Measurements from ENCODE around the gene RAPGEF1.
"Not testable (repeated sequence)": the region's sequence is repeated elsewhere in the genome, so short reads cannot be mapped to it uniquely, and the experiment has no call there.

Gene RAPGEF1, protein sequence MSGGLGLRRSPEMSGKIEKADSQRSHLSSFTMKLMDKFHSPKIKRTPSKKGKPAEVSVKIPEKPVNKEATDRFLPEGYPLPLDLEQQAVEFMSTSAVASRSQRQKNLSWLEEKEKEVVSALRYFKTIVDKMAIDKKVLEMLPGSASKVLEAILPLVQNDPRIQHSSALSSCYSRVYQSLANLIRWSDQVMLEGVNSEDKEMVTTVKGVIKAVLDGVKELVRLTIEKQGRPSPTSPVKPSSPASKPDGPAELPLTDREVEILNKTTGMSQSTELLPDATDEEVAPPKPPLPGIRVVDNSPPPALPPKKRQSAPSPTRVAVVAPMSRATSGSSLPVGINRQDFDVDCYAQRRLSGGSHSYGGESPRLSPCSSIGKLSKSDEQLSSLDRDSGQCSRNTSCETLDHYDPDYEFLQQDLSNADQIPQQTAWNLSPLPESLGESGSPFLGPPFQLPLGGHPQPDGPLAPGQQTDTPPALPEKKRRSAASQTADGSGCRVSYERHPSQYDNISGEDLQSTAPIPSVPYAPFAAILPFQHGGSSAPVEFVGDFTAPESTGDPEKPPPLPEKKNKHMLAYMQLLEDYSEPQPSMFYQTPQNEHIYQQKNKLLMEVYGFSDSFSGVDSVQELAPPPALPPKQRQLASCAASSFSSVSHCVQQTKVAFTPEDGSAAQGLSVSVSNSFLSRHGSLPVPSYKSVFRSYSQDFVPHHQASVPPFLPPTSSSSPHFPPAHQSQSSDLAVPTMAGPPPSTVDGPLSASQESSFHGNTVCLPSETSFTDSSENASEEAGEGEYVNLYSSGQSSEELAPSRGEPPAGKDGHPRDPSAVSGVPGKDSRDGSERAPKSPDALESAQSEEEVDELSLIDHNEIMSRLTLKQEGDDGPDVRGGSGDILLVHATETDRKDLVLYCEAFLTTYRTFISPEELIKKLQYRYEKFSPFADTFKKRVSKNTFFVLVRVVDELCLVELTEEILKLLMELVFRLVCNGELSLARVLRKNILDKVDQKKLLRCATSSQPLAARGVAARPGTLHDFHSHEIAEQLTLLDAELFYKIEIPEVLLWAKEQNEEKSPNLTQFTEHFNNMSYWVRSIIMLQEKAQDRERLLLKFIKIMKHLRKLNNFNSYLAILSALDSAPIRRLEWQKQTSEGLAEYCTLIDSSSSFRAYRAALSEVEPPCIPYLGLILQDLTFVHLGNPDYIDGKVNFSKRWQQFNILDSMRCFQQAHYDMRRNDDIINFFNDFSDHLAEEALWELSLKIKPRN (N-terminal part only)

DNA sequence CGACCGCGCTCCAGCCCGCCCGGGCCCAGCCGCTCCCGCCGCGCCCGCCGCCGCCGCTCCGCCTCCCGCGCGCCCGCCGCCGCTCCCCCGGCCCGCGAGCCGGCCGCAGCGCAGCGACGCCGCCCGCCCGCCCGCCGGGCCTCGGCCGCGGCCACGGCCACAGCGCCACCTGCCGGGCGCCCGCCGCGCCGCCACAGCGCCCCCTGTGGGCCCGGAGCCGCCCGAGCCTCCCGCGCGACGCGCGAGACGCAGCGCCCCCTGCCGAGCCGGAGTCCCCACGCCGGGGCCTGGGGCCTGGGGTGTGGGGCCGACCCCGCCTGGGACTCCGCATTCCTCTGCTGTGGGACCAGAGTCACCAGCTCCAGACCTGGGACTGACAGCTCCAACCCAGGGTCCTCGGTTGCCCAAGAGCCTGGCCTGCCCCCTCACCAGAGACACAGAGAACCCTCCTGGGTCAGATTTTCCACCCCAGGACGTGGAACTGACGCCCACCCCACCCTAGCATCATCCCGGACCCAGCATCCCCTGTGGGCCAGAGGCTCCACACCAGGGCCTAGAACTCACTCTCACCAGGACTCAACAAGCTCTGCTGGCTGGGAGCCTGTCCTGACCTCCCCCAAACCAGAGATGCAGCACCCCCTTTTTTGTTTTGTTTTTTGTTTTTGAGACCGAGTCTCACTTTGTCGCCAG is at the start of gene RAPGEF1:
Gene RAPGEF1 (minus strand): TSS at position 118 of the 690 bp plus-strand sequence. CDS start 246 bp downstream, outside the sequence.
- no peak for DNase-seq

- no peak for DNase-seq
Measured at GRCh38 chr9:131788851-131789250, 49.0 kb upstream of the RAPGEF1 start.

GRCh38 chr9:131787838-131788237 is 48.0 kb upstream of the RAPGEF1 start:
- DNase-seq, result no peak

DNA sequence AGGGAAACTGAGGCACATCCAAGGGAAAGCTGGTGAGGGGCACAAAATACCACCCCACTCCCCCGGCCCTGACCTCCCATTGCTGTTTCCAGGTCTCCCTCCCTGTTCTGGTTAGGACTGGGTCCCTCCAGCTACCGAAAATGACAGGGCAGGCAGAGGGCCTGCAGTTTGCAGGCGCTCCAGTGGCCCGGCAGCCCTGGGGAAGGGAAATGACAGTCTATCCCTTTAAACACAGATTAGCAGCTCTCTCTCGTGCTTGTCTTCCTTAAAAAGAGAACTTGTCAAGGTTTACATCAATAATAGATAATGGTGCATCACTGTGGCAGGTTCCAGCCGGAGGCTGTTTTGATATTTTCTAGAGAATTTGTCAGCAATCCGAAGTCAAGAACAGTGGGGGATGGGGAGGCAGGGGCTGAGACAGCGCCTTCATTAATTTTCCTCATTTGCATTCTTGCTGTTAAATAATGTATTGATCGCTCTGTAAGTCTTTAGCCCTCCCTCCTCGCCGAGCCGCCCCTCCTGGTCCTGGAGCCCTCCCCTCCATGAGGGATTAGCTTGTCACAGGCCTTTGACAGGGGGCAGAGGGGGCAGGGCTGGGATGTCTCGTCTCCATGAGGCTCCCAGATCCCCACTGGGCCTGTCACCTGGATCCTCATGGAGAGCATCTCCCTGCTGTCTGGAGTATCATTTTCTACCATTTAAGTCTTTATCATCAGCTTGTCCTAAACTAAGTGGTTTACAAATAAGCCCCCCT is 45.0 kb upstream of the RAPGEF1 start:
- DNase-seq, result no peak

GRCh38 chr9:131781069-131781468 is 41.2 kb upstream of the RAPGEF1 start:
- DNase-seq, result no peak

- DNase-seq, result no peak
Measured at GRCh38 chr9:131776473-131776872, 36.6 kb upstream of the RAPGEF1 start.

GRCh38 chr9:131776036-131776435 is 36.2 kb upstream of the RAPGEF1 start:
- no peak for DNase-seq

DNA sequence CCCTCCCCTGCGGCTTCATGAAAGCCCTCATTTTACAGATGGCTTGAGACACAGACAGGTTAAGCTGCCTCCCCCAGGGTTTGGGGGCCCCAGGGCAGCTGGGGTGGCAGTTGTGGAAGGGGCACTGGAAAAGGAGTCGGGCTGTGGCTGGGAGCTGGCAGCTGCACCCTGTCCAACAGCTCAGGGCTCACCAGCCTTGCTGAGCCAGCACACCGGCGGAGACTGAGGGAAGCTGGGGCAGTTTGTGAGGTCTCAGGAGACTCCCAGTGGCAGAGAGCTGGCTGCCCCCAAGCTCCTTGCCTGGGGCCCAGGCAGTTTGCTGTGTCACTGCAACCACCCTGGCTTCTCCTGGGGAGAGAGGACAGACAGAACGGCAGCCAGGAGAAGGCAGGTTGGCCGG is 34.8 kb upstream of the RAPGEF1 start:
- DNase-seq, result no peak

GRCh38 chr9:131773911-131774379 is 34.1 kb upstream of the RAPGEF1 start:
- DNase-seq, result no peak

- no peak for DNase-seq
Measured at GRCh38 chr9:131772940-131773339, 33.1 kb upstream of the RAPGEF1 start.

DNA sequence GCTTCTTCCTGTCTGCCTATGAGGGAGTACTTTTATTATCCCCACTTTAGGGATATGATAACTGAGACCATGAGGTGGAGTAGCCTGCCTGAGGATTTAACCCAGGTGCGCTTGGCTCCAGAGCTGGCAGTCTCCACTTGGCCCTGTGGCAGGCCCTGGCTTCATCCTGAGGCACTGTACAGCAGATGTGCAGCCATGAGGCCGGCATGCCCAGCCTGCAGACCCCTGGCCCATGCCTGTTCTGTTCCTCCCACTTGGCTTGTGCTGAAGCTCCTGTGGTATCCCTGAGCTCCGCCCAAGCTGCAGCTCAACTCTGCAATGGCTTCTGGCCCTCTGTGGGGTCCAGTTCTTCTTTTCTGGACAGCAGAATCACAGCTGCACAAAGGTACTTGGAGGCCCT is 31.8 kb upstream of the RAPGEF1 start:
- no peak for DNase-seq

- DNase-seq, result no peak
Measured at GRCh38 chr9:131769361-131769760, 29.5 kb upstream of the RAPGEF1 start.

DNA sequence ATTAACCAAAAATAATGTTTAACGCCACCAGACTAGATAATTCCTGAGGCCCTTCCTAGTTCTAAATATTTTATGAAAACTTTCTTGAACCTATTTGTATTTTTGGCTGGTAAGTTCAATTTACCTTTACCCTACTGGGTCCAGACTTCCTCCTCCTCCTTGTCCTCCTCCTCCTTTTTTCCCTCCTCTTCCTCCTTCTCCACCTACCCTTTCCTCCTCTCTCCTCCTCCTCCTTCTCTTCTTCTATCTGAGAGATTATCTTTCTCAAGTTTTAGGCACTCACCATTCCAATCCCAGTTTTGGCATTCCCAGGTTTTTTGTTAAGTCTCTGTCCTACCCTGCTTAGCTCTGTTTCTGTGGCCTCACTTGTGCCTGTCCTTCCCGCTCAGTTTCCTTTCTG is 24.7 kb upstream of the RAPGEF1 start:
- no peak for DNase-seq

DNA sequence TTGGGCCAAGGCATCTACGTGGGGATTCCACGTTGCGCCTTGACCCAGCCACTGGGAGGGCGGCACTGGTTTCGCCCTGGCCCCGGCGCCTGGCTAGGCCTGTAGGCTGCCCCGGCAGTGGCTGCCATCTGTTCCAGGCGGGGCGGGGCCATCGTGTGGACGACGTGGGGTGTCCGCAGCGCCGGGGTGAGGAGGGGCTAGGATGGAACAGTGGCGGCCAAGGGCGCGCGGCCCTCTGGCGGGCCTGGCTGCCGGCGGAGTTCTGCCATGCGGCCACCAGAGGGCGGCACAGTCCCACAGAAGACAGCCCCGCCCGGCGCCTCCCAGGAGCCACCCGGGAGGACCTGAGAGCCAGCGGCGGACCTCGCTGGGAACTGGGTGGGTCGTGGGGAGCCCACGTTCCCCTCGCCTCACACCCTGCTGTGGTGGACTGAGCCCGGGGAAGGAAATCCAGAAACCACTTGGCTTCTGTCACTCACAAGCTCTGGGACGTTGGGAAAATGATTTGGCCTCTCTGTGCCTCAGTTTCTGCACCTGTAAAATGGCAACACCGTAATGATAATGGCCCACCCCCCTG is 22.6 kb upstream of the RAPGEF1 start:
- DNase-seq, result peak; percentile 15 to 20

GRCh38 chr9:131759017-131759647 is 19.3 kb upstream of the RAPGEF1 start:
- peak in 1 of 2 experiments; percentile 7 for DNase-seq

GRCh38 chr9:131757549-131757948 is 17.7 kb upstream of the RAPGEF1 start:
- DNase-seq, result no peak

- DNase-seq, result peak; percentile 43 to 57
Measured at GRCh38 chr9:131755541-131756198, 15.8 kb upstream of the RAPGEF1 start.

DNA sequence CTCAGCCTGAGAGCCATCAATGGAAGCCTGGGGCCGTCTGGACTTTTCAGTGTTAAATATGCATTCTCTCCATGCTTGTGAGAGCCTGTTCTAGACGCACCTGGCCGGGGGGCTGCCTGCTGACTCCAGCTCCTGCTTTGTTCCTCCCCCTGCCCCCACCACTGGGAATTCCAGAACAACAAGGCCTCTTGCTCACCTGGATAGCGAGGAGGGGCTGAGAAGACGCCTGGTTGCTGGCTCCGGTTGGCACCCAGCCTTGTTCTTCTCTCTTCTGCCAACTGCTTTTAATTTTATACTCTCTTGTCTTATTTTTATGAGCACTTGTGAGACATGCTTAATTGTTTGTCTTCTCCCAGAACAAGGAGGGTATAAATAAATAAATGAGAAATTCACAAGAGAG is 15.0 kb upstream of the RAPGEF1 start:
- no peak for DNase-seq

- DNase-seq, result not testable (repeated sequence)
Measured at GRCh38 chr9:131753751-131754150, 13.9 kb upstream of the RAPGEF1 start.

Data from NCI-H187 (cell line).